ENCODE results near the gene PIKFYVE. TPM values are rescaled to one million over a fixed set of nuclear protein-coding genes. Genes with fewer than 3 reads are reported as not detected.

The PIKFYVE gene
- total and polyA plus RNA-seq, 9 donors = 6.9 to 29.8 (median 21.9) TPM

GRCh38 chr2:208407667-208408066 lies 141.6 kb downstream of the PIKFYVE start:
- H3K27me3 ChIP-seq = no peaks in the 10 kb centered on the region
- no peaks in the 10 kb centered on the region for H3K36me3 ChIP-seq
- WGBS, 3 donors = 4 to 24% (median 7%) methylated on average over 9 of the region's 9 CpGs
- TF ChIP-seq CTCF (IDR thresholded peaks at IDR 0.05) (peak in 1 of 3 donors; percentile 16), EP300 (IDR thresholded peaks at IDR 0.05) (no peak)
- intact Hi-C loops (cut with DNase I) = no loop called here
- H3K4me1 ChIP-seq (ENCODE audit: insufficient read depth) = peaks cover 3% of the 10 kb centered on the region
- no peak for DNase-seq
- no peak overlapping the region for H3K4me3 ChIP-seq
- no peak overlapping the region for H3K27ac ChIP-seq
- no peaks in the 10 kb centered on the region for H3K9me3 ChIP-seq

Other genes with a start within 250 kb of the PIKFYVE start
- gene PLEKHM3, start 240.7 kb upstream of the PIKFYVE start, total RNA-seq = 10 to 100 TPM; 11.6 to 26.1 (median 14.3) TPM
- gene PLEKHM3, start 240.7 kb upstream of the PIKFYVE start, polyA plus RNA-seq = 10 to 100 TPM in 1 of 2 donors, 1 to 10 TPM in 1; 6.5 to 14.6 TPM
- gene CRYGD, start 141.7 kb upstream of the PIKFYVE start, total RNA-seq = 1 to 10 TPM in 6 of 7 donors, not detected in 1; 1.5 to 7.3 (median 3.8) TPM
- gene CRYGD, start 141.7 kb upstream of the PIKFYVE start, polyA plus RNA-seq = 1 to 10 TPM; 2.3 to 7.0 TPM
- gene CRYGC, start 136.4 kb upstream of the PIKFYVE start, total RNA-seq = not detected
- gene CRYGC, start 136.4 kb upstream of the PIKFYVE start, polyA plus RNA-seq = not detected
- gene CRYGB, start 120.1 kb upstream of the PIKFYVE start, total RNA-seq = not detected
- gene CRYGB, start 120.1 kb upstream of the PIKFYVE start, polyA plus RNA-seq = not detected
- not detected for gene CRYGA, start 102.7 kb upstream of the PIKFYVE start, total RNA-seq
- not detected for gene CRYGA, start 102.7 kb upstream of the PIKFYVE start, polyA plus RNA-seq
- gene C2orf80, start 76.2 kb upstream of the PIKFYVE start, total RNA-seq = not detected
- not detected for gene C2orf80, start 76.2 kb upstream of the PIKFYVE start, polyA plus RNA-seq
- gene IDH1, start 11.2 kb upstream of the PIKFYVE start, total RNA-seq = 100 to 1,000 TPM in 1 of 7 donors, 10 to 100 TPM in 6; 39.9 to 148 (median 73.8) TPM
- 100 to 1,000 TPM in 1 of 2 donors, 10 to 100 TPM in 1; 50.7 to 236 TPM for gene IDH1, start 11.2 kb upstream of the PIKFYVE start, polyA plus RNA-seq
- gene PTH2R, start 140.5 kb downstream of the PIKFYVE start, total RNA-seq = under 1 TPM in 1 of 7 donors, not detected in 6; 0.08 TPM
- under 1 TPM; 0.05 to 0.07 TPM for gene PTH2R, start 140.5 kb downstream of the PIKFYVE start, polyA plus RNA-seq

Data from ovary (tissue), 9 donors.